Globus pallidus (tissue), 1 donor: ENCODE measurements around the gene KRT83.

Experiments
- DNase-seq: peaks from one replicate; pipeline ENCODE4 v3.0.0-alpha.2; 2015; ENCODE audit warnings: low spot score

KRT83 gene

DNA sequence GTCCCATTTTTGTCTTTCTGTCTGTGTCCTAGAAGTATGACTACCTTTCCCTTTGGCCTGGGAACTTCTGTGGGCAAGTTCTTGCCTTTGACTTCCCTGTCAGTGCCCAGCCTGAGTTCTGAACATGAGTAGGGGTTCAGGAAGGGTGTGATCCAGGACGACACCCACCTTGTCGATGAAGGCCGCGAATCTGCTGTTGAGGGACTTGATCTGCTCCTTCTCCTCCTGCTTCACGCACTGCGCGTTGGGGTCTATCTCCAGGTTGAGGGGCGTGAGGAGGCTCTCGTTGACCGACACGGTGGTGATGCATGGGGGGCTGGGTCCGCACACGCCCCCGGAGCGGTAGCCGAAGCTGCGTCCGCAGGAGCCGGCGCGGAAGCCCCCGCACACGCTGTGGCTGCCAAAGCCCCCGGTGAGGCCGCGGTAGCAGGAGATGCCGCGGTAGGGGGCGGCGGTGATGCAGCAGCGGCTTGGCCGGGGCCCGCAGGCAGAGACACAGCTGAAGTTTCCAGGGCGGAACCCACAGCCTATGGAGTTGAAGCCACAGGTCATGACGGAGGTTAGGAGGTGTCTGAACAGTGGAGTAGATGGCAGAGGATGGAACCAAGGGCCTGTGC, at the start of gene KRT83:
TSS of gene KRT83 (minus strand) at position 615 of the 617 bp plus-strand sequence. CDS start at position 552, 63 bp downstream.
- no peak for DNase-seq

GRCh38 chr12:52369809-52370208, 48.6 kb upstream of the KRT83 start:
- DNase-seq, result no peak

DNA sequence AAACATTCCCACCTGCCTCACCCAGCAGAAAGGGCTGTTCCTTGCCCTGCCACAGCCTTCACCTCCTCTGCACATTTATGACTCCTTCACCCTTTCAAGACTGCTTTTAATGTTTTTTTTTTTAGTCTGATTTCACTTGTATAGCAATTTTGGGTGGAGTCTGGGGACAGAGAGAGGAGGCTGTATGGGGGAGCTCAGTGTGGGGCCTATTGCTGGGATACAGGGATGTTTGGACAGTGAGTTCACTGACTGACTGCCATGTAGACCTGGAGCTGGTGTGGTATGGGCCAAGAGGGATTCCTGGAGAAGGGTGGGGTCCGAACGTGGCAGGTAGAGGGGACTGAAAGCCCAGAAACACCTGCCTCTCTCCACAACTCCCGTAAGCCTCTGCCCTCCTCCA, 48.0 kb upstream of the KRT83 start:
- DNase-seq, result no peak

- no peak for DNase-seq
Measured at GRCh38 chr12:52368508-52368907, 47.3 kb upstream of the KRT83 start.

- DNase-seq, result no peak
Measured at GRCh38 chr12:52367876-52368275, 46.7 kb upstream of the KRT83 start.

- DNase-seq, result no peak
Measured at GRCh38 chr12:52366738-52367485, 45.7 kb upstream of the KRT83 start, which contains the start of gene KRT85. TSS of gene KRT85 (minus strand) at chr12:52367481. CDS start at chr12:52367405, 76 bp downstream.

- DNase-seq, result no peak
Measured at GRCh38 chr12:52364901-52365489, 43.8 kb upstream of the KRT83 start.

- DNase-seq, result no peak
Measured at GRCh38 chr12:52364061-52364460, 42.9 kb upstream of the KRT83 start.

DNA sequence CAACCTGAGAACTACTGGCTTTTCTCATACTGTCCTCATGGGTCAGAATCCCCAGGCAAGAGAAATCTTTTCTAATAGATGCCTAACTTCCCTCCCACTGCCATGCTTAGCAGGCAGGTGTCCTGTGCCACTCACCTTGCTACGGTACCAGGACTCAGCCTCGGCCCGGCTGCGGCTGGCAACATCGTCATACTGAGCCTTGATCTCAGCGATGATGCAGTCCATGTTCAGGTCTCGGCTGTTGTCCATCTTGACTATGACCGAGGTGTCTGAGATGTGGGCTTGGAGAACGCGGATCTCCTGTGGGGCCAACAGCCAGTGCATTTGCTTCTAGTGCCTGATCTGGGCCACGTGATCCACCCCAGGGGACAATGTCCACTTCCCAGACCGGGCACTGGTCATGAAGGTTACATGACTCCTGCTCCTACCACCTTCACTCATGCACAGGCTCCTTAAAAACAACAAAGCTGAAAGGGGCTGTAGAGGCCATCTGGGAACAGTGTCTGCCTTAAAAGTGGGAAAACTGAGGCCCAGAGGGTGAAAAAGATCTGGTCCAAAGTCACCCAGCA, 42.0 kb upstream of the KRT83 start:
- DNase-seq, result no peak

DNA sequence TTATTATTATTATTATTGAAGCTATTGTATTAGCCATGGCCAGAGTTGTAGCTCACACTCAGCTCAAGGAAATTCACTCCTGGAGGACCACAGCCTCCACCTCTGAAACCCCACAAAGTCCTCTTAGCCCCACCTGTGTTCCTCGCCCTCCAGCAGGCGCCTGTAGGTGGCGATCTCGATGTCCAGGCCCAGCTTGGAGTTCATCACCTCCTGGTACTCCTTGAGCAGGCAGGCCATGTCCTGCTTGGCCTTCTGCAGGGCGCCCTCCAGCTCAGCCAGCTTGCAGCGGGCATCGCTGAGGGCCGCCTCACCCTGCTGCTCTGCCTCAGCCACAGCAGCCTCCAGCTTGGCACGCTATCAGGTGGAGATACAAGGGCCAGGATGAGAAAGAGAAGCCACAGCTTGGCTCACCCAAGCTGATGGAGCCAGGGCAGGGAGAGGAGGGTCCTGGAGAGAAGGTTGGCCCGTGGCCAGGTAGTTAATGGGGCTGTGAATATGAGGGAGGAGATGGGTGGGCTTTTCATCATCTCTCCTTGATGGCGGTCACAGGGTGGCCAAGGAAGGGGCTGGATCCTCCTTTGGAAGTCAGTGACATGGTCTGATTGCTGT, 41.0 kb upstream of the KRT83 start:
- no peak for DNase-seq

GRCh38 chr12:52361553-52361952, 40.4 kb upstream of the KRT83 start:
- DNase-seq, result no peak

GRCh38 chr12:52360663-52361271, 39.6 kb upstream of the KRT83 start:
- no peak for DNase-seq

- DNase-seq, result no peak
Measured at GRCh38 chr12:52360106-52360662, 39.0 kb upstream of the KRT83 start.

- no peak for DNase-seq
Measured at GRCh38 chr12:52359621-52360061, 38.4 kb upstream of the KRT83 start.

GRCh38 chr12:52358575-52359350, 37.6 kb upstream of the KRT83 start:
- no peak for DNase-seq

GRCh38 chr12:52356762-52357580, 35.8 kb upstream of the KRT83 start:
- DNase-seq, result no peak

DNA sequence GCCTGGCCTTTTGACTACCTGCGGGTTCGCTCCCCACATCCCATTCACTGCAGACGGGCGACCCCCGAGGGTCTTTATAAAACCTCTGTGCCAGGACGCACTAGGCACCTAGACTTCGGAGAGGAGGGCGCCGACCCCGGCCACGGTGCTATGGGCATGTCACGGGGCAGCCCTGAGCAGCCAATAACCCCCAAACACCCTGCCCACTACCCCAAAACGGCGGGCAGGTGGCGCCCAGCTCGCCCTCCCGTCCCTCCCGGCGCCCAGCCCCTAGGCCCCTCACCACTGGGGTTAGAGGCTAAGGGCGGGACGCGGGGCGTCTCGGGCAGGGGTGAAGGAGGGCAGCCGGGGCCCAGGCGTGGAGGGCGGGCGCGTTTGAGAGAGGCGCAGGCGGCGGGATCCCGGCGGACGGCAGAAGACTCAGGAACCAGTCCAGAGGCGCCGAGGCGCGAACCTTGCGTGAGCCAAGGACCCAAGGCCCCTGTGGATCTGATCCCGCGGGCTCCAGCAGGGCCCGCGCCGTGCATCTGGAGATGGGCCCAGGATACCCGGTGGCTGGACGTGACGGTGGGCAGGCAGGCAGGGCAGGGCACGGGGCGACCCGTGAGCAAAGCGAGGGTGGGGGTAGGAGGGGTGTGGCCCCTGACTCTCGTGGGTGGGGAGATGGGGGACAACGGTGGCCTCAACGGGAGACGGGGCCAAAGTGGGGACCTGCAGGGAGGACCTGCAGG, 35.0 kb upstream of the KRT83 start:
- no peak for DNase-seq

- no peak for DNase-seq
Measured at GRCh38 chr12:52355176-52355575, 34.0 kb upstream of the KRT83 start.

GRCh38 chr12:52354200-52354599, 33.0 kb upstream of the KRT83 start:
- DNase-seq, result no peak
